HG03575 (cell line): Measurements from ENCODE around the gene SLC17A7.

ENCODE experiments used
- ATAC-seq: cut with Tn5 transposase; IDR thresholded peaks from one replicate; pipeline ENCODE4 v1.9.1; 2021; ENCODE audit not compliant: unreplicated experiment, insufficient number of reproducible peaks, low FRiP score; ENCODE audit errors: extremely low read depth

SLC17A7 gene

DNA sequence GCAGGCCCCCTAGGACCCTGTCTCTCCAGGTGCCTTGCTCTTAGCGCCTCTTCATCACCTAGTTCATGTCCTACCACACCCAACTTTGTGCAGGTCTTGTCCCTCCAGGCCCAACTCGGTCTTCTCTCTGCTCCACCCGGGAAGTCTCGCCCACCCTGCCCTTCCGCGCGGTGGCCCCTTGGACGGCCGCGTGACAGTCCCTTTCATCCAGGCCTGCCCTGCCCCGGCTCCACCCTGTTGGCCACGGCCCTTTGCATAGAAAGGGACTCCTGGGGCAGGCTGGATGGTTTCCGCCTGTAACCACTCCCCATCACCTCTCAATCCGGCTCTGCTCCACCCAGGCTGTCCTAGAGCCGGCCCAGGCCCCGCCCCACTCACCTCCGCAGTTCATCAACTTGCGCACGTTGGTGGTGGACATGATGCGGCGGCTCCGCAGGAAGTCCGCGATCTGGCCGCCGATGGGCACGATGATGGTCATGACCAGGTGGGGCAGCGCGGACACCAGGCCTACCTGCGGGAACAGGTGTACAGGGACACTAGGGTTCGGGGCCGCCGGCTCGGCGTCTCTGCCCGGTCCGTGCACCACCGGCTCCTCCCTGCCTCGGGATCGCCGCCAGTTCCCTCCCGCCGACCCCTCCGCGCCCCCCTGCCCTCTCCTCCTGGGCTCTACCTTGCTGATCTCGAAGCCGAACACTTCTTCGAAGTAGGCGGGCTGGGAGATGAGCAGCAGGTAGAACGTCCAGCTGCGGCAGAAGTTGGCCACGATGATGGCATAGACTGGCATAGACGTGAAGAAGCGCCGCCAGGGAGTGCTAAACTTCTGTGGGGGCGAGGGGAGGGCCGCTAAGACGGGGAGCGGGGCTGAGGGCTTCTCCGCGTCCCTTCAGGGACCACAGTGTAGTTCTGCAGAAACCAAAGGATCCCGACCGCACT lies 8.9 kb downstream of the SLC17A7 start:
- no peak for ATAC-seq

DNA sequence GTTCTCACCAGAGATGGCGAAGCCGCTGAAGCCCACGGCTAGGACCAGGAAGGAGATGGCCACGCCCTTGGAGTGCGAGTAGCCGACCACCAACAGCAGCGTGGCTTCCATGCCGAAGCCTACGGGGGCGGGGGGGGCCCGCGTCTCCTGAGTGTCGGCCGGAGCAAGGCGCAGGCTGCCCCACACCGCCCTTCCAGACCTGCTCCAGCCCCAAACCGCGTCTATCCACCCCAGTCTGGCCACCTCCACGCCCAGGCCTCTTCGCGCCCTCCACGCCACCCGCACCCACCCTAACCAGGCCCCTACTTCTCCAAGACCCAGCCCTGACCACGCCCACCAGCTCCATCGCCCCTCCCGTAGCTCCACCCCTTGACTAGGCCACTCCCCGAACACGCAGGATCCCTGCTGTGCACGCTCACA lies 10.0 kb downstream of the SLC17A7 start:
- no peak for ATAC-seq

DNA sequence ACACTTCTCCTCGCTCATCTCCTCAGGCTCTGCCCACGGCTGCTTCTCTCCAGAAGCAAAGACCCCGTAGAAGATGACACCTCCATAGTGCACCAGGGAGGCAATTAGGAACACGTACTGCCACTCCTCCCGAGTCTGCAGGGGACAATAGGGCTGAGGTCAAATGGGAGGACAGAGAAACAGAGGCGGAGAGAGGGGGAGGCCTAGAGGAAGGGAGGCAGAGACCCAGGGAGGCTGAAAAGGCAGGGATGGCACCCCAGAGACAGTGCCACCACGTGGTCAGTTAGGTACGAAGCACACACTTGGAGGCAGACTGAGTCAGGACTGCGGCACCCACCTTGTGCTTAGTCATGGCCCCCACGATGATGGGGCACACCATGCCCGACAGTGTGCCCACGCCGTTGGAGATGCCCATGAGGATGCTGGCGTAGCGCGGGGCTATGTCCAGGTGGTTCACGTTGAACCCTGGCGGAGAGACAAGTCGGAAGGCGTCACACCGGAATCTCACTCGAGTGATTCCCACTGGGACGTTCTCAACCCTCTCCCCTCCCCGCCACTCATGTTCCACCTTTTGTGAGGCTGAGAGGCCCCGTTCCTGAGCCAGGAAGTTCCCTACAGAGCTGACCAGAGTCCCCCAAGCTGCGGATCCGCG lies 10.5 kb downstream of the SLC17A7 start:
- no peak for ATAC-seq

DNA sequence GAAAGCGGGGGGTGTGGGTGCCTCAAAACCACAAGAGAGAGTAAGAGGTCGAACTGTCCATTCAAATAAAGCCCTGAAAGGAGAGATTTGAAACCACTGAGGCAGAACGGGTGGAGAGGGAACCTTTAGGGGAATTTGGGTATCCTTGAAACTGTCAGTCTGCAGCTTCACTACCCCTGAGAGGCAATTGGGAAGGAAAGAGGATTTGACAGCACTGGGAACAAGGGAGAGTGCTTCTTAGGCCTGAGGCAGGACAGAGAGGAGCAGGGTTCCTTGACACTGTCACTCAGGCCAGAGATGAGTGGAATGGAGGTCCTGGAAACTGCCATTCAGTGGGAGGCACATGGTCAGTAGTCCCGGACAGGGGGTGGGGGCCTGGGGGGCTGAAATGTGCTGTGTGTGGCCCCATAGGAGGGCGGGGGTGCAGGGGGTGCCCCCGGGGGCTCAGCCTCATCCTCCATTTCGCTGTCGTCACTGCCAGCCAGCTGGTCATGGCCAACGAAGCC lies 11.1 kb downstream of the SLC17A7 start:
- no peak for ATAC-seq

DNA sequence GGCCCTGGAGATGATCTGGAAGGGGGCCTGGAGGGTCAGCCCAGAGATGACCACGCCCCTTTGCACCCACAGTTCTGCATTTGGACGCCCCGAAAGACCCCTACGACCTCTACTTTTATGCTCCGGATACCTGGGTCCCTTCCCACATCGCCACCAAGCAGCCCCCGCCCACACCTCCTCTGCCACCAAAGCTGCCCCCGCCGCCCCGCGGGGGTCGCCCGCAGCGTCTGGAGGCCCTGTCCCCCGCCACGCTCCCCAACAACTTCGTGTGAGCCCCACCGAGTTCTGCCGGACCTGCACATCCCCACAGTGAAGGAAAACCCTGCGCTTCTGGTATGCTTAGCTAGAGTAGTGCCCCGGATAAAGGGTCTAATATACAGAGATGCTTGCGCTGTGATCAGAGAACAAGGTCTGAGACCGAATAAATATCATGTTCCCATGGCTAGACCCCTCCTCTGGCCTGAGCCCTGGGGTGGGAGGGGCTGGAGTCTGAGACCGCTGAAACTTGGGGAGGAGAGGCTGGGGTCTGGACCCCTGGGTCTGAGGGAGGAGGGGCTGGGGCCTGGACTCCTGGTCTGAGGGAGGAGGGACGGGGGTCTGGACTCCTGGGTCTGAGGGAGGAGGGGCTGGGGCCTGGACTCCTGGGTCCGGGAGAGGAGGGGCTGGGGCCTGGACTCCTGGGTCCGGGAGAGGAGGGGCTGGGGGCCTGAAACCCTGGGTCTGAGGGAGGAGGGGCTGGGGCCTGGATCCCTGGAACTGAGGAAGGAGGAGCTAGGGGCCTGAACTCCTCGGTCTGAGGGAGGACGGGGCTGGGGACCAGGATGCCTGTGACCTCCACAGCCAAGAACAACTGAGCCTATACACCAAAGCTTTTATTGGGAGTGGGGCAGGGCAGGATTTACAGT lies 12.5 kb downstream of the SLC17A7 start:
- ATAC-seq = no peak

DNA sequence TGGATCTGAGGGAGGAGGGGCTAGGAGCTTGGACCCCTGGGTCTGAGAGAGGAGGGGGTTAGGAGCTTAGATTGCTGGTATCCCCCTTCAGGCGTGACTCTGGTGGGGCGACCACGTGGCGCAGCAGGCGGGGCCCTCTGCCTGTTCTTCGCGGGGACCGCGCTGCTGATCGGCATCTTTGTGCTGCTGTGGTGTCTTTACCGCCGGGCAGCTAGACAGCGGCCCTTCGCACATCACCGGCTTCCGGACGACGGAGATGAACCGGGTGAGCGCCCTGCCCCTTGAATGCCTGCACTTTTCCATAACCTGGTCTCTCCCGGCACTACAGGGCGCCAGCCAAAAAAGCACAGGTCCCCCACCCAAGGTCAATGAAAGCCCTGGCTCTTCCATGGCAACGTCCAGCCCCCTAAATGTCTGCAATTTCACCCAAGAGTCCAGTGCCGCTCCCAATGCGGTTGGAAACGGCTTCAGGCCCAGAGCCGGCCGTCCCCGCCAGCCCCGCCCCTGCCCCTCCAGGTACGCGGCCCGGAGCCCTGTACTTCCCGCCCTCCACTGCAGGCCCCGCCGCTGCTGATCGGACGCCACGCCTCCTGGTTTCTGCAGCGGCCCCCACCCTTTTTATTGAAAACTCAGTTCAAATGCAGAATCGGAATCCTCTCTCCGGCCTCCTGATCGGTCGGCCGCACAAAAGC lies 13.3 kb downstream of the SLC17A7 start:
- no peak for ATAC-seq

DNA sequence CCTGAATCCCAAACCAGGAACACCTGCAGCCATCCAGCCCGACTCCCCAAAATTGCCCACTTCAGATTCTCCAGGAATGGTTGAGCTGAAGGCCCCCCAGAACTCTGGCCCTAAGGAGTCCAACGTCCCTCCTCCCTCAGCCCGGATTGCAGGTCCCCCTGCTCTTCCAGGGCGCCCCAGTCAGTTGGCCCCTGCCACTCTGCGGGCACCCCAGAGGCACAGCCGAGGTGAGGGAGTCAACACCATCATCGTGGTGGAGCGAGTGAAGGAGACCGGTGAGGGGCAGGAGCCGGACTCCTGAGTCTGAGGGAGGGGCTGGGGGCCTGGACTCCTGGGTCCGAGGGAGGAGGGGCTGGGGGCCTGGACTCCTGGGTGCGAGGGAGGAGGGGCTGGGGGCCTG lies 14.0 kb downstream of the SLC17A7 start:
- no peak for ATAC-seq

DNA sequence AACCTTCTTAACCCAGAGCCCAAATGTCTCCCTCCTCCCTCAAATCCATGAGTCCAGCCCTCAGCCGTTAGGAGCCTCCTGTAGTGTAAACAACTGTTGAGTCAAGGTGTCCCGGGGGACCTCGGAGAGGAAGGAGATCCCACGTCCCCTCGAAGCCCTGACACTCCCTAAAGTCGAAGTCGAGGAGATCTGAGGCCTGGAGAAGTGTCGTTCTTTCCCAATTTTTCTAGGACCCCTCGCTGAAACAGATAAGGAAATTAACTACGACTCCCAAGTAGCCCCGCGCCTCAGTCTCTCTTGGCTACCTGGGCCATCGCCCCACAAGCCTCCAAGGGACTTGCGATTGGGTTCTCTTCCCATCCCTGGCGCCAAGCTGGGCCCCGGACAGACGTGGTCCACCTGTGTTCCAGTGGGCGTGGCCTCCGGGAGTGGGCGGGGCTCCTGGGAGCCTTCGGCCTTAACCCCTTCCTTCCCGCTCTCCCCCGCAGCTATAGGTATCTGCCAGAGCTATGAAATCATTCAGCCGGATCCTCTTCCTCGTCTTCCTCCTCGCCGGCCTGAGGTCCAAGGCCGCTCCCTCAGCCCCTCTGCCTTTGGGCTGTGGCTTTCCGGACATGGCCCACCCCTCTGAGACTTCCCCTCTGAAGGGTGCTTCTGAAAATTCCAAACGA lies 15.3 kb downstream of the SLC17A7 start:
- ATAC-seq = no peak

GRCh38 chr19:49425178-49425577 lies 16.1 kb downstream of the SLC17A7 start, which contains the start of gene GFY:
GFY (plus strand) TSS chr19:49425388; CDS start chr19:49426431, 1,043 bp downstream.
- no peak for ATAC-seq

- ATAC-seq = no peak
Observed at GRCh38 chr19:49423985-49424303, 17.4 kb downstream of the SLC17A7 start.

DNA sequence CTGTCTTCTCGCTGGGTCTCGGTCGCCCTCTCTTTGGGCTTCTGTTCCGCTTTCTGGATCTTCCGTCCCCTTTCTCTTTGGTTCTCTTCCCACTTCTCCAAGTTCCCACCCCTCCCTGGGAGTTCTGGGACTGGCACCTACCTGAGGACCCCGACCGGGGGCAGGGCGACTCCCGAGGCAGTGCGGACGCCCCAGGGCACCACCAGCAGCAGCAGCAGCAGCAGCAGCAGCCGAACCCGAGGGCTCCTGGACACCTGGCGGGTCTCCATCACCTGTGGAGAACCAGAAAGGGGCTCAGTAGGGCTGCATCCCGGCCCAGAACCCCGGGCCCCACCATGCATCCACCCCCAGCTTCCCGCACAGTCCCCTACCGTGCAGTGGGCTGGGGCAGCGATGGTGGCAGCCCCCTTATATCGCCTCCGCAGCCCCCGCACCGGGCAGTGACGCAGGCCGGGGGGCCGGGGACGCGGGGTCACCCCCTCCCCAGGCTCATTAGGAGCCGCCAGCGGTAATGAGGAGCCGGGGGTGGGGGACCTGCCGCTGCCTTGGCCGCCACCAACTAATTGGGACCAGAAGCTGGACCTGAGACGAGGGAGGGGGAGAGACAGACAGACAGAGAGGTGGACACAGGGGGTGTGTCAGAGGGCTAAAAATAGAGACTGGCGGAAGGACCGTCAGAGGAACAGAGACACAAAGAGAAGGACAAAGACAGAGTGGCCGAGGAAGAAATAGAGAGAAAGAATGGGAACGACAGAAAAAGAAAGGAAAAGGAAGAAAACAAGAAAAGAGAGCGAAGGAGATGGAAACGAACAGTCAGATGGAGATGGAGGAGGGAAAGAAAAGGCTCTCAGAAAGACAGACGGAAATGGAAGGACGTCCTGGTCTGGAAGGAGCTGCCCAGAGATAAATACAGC lies 18.0 kb downstream of the SLC17A7 start, which contains the start of gene PTH2:
Gene PTH2, minus strand, starts transcription at position 371 of the 914 bp plus-strand sequence. Its CDS starts 102 bp downstream, at position 269.
- no peak for ATAC-seq

DNA sequence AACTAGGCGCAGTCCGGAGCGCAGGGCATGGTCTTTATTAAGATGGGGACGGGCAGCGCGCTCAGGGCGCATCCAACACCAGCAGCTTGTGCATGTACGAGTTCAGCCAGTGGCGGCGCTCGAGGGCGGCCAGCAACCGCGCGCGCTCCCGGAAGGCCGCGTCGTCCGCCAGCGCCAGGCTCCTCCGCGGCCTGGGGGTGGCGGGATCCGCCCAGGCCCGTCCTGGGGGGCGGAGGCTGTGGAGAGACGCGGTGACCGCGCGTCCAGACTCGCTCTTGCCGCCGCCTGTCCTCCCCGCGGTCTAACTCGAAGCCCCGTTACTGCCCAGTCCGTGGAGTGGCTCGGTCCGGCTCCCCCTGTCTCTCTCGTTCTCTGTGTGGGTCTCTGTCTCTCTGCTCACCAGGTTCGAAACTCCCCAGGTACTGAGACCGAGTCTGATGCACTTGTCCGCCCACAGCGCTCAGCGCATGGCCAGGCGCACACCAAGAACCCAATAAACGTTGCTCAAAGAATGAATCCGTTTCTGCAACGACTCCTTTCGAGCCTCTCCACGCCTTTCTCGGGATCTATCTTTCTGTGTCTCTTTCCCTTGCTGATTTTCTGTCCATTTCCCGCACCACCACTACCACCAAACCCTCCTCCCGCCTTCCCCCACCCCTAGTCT lies 18.8 kb downstream of the SLC17A7 start:
- no peak for ATAC-seq

GRCh38 chr19:49421878-49422202 lies 19.5 kb downstream of the SLC17A7 start:
- ATAC-seq = no peak

GRCh38 chr19:49421039-49421877 lies 20.1 kb downstream of the SLC17A7 start:
- no peak for ATAC-seq

- ATAC-seq = no peak
Observed at GRCh38 chr19:49420227-49420626, 21.1 kb downstream of the SLC17A7 start.

GRCh38 chr19:49419173-49419572 lies 22.2 kb downstream of the SLC17A7 start:
- no peak for ATAC-seq
